ENCODE results near the gene TRMT1.

- TF ChIP-seq TCF12 (IDR thresholded peaks at IDR 0.05; ENCODE audit: low read depth) (no peak), NFIC (IDR thresholded peaks at IDR 0.05) (no peak), RAD21 (IDR thresholded peaks at IDR 0.05; ENCODE audit: low read depth) (no peak)
These were observed 29.2 kb downstream of the TRMT1 start for GRCh38 chr19:13087295-13087694.

All from Ishikawa (cell line).